Chondrocyte (in vitro differentiated cells): ENCODE measurements around the gene PRICKLE2. TPM values are rescaled to one million over a fixed set of nuclear protein-coding genes. Genes with fewer than 3 reads are reported as not detected.

Experiments
- DNase-seq: peaks from one replicate; pipeline ENCODE4 v3.0.0; 2021; ENCODE audit warnings: mixed read lengths, low spot score
- H3K27ac Mint-ChIP-seq: one replicate; pipeline ENCODE4 v1.8.0; 2021; ENCODE audit warnings: mild to moderate bottlenecking, moderate library complexity, mixed read lengths; ENCODE audit not compliant: unreplicated experiment
- H3K27me3 Mint-ChIP-seq: 2 replicates; pipeline ENCODE4 v1.8.0; 2021; ENCODE audit warnings: low read depth, mixed read lengths
- H3K36me3 Mint-ChIP-seq: 2 replicates; pipeline ENCODE4 v1.8.0; 2021; ENCODE audit warnings: low read depth, mixed read lengths
- H3K4me1 Mint-ChIP-seq: 2 replicates; pipeline ENCODE4 v1.8.0; 2021; ENCODE audit warnings: low read depth, mild to moderate bottlenecking, mixed read lengths
- H3K4me3 Mint-ChIP-seq: one replicate; pipeline ENCODE4 v1.8.0; 2021; ENCODE audit warnings: mild to moderate bottlenecking, moderate library complexity, mixed read lengths; ENCODE audit not compliant: unreplicated experiment
- H3K9me3 Mint-ChIP-seq: 2 replicates; pipeline ENCODE4 v1.8.0; 2021; ENCODE audit warnings: low read depth, mixed read lengths
- total RNA-seq: library from RNA; stranded (reverse); gene quantifications from 3 replicates; pipeline ENCODE4 v1.2.1, GENCODE V29; 2021
- TF ChIP-seq, protein P1 (sequence below): fragments of 200-600 bp; sonication (generic); IDR thresholded peaks from 2 replicates; pipeline ENCODE4 v1.5.0; 2021; ENCODE audit warnings: antibody characterized with exemption, mild to moderate bottlenecking, moderate library complexity

The PRICKLE2 gene
- total RNA-seq, 1 donor from 2014 or later = 48.2 TPM

GRCh38 chr3:64195789-64196188, 29.5 kb downstream of the PRICKLE2 start:
- Mint-ChIP-seq H3K36me3 (peaks cover 21% of the 10 kb centered on the region), H3K27ac (no peak overlapping the region), H3K4me3 (no peak overlapping the region), H3K4me1 (peaks cover 44% of the 10 kb centered on the region), H3K9me3 (no peaks in the 10 kb centered on the region), H3K27me3 (no peaks in the 10 kb centered on the region)
- no peak for DNase-seq
- TF ChIP-seq, protein P1, sequence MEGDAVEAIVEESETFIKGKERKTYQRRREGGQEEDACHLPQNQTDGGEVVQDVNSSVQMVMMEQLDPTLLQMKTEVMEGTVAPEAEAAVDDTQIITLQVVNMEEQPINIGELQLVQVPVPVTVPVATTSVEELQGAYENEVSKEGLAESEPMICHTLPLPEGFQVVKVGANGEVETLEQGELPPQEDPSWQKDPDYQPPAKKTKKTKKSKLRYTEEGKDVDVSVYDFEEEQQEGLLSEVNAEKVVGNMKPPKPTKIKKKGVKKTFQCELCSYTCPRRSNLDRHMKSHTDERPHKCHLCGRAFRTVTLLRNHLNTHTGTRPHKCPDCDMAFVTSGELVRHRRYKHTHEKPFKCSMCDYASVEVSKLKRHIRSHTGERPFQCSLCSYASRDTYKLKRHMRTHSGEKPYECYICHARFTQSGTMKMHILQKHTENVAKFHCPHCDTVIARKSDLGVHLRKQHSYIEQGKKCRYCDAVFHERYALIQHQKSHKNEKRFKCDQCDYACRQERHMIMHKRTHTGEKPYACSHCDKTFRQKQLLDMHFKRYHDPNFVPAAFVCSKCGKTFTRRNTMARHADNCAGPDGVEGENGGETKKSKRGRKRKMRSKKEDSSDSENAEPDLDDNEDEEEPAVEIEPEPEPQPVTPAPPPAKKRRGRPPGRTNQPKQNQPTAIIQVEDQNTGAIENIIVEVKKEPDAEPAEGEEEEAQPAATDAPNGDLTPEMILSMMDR = no peak

- Mint-ChIP-seq H3K4me3 (no peak overlapping the region), H3K4me1 (peaks cover 64% of the 10 kb centered on the region)
These were observed 33.4 kb downstream of the PRICKLE2 start for GRCh38 chr3:64191822-64192221.

DNA sequence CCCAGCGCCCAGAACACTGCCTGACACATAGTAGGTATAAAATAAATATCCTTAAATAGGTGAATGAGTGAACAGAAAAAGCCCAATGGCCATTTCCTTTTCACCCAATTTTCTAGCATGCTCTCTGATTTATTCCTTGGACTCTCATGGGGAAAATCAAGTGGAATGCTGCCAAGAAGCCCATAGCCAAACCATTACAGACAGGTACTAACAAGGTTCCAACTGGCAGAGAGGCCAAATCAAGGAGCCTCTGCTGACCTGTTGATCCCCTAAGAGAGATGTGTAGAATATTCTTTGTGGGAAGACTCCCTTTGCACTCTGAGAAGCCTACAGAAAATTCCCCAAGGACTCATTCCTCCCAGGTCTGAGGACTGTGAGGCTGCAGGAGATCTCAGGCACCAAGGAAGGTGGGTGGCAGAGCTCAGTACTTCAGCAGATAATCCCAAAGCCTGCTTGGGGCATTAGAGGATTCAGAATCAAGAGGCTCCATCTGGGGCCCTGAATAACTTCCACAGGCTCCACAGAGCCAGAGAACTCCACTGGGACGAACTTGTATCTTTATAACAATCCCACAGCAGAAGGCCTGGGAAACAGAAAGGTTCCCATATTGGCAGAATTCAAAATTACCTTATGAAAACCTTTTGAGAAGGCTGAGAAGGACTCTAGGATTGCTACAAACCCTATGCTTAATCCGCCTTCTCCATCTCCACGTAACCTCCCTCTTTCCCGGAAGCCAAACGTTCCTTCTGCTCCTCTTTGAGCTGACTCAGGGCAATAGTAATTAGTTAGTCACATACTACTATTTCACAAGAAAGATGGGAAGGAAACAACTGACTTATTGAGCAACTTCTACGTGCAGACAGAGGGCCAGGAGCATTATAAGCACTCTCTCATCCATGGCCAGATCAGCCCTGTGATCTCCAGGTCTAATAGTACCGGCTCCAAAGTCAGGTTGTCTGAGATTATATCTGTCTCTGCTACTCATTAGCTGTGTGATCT, 34.5 kb downstream of the PRICKLE2 start:
- Mint-ChIP-seq H3K36me3 (peaks cover 6% of the 10 kb centered on the region), H3K9me3 (no peaks in the 10 kb centered on the region), H3K27me3 (no peaks in the 10 kb centered on the region), H3K4me1 (peaks cover 69% of the 10 kb centered on the region), H3K4me3 (no peak overlapping the region), H3K27ac (peak overlapping the region; percentile 17)
- TF ChIP-seq, protein P1 = no peak
- DNase-seq = no peak

More at GRCh38 chr3:64191822-64192221, 33.4 kb downstream of the PRICKLE2 start:
- TF ChIP-seq, protein P1 = no peak
- H3K27me3 Mint-ChIP-seq = no peaks in the 10 kb centered on the region
- no peak overlapping the region for H3K27ac Mint-ChIP-seq
- H3K36me3 Mint-ChIP-seq = peaks cover 8% of the 10 kb centered on the region
- DNase-seq = no peak
- H3K9me3 Mint-ChIP-seq = no peaks in the 10 kb centered on the region

GRCh38 chr3:64188810-64189560, 36.3 kb downstream of the PRICKLE2 start:
- DNase-seq = no peak
- Mint-ChIP-seq H3K4me3 (peak overlapping the region; percentile 28), H3K4me1 (peaks cover 76% of the 10 kb centered on the region), H3K9me3 (no peaks in the 10 kb centered on the region), H3K36me3 (peaks cover 8% of the 10 kb centered on the region), H3K27me3 (no peaks in the 10 kb centered on the region), H3K27ac (peak overlapping the region; percentile 96)
- TF ChIP-seq, protein P1 = no peak
